AG04450 (cell line): Measurements from ENCODE around the gene RBL1. TPM values are rescaled to one million over a fixed set of nuclear protein-coding genes. Genes with fewer than 3 reads are reported as not detected.

Experiments used
- CTCF ChIA-PET: fragments of 300-600, 350-600 bp; formaldehyde crosslinking; extraction: SDS; loops from one replicate; lab custom pipeline; 2022; ENCODE audit warnings: antibody characterized with exemption, inconsistent platforms; lab: Charles Lee
- POLR2A ChIA-PET: fragments of 350-600 bp; formaldehyde crosslinking; extraction: SDS; loops from one replicate; lab custom pipeline; 2021; ENCODE audit warnings: antibody characterized with exemption, inconsistent platforms; lab: Yijun Ruan, JAX
- DNase-seq: peaks from one replicate; pipeline ENCODE4 v3.0.0-alpha.2; 2011; ENCODE audit warnings: low read depth, low spot score
- H3K27ac ChIP-seq: one replicate; pipeline ENCODE4 v1.5.1; 2012; ENCODE audit warnings: low read depth, low read length, control low read depth
- H3K27me3 ChIP-seq: one replicate; pipeline ENCODE4 v1.6.0; 2012; ENCODE audit warnings: low read length; ENCODE audit not compliant: control insufficient read depth, insufficient read depth
- H3K4me3 ChIP-seq: 2 replicates; pipeline ENCODE4 v1.5.1; 2011; ENCODE audit warnings: mild to moderate bottlenecking, low read depth, low read length, control low read depth
- H3K9me3 ChIP-seq: 2 replicates; pipeline ENCODE4 v1.5.1; 2012; ENCODE audit warnings: low read length; ENCODE audit not compliant: control insufficient read depth, insufficient read depth
- CTCF ChIP-seq: IDR thresholded peaks from 2 replicates; pipeline ENCODE4 v1.5.1; 2011; ENCODE audit warnings: low read depth, low read length, control low read depth, inconsistent platforms
- polyA plus RNA-seq: library from polyadenylated mRNA; depleted of rRNA; stranded (reverse); fragments of >200 nt; gene quantifications from 2 replicates; pipeline ENCODE4 v1.2.3, GENCODE V29; 2011

RBL1 gene
- polyA plus RNA-seq, 1 experiment = 4.2 TPM

GRCh38 chr20:37119356-37120036 is 23.7 kb upstream of the RBL1 start:
- Histone ChIP-seq H3K4me3 (no peak overlapping the region), H3K27me3 (peaks cover 7% of the 10 kb centered on the region), H3K27ac (no peak overlapping the region), H3K9me3 (no peaks in the 10 kb centered on the region)
- no peak for TF ChIP-seq CTCF
- ChIA-PET CTCF (no interaction called here), POLR2A (no interaction called here)
- DNase-seq = no peak

- Histone ChIP-seq H3K4me3 (no peak overlapping the region), H3K27me3 (peaks cover 7% of the 10 kb centered on the region), H3K9me3 (no peaks in the 10 kb centered on the region), H3K27ac (no peak overlapping the region)
- POLR2A ChIA-PET = interaction anchor here (0.6 kb wide), 1 partner anchor 29 kb away, joined by 3 read pairs; no protein-coding TSS in a partner anchor
- no peak for DNase-seq
- TF ChIP-seq CTCF = no peak
- CTCF ChIA-PET = no interaction called here
Measured at GRCh38 chr20:37114012-37114411, 18.2 kb upstream of the RBL1 start.

- Histone ChIP-seq H3K27me3 (peaks cover 7% of the 10 kb centered on the region), H3K4me3 (no peak overlapping the region), H3K27ac (no peak overlapping the region), H3K9me3 (no peaks in the 10 kb centered on the region)
- ChIA-PET POLR2A (no interaction called here), CTCF (no interaction called here)
- DNase-seq = no peak
- no peak for TF ChIP-seq CTCF
Measured at GRCh38 chr20:37111926-37112455, 16.2 kb upstream of the RBL1 start.

- H3K4me3 ChIP-seq = no peak overlapping the region
- TF ChIP-seq CTCF = no peak
- CTCF ChIA-PET = no interaction called here
- POLR2A ChIA-PET = no interaction called here
- H3K27ac ChIP-seq = no peak overlapping the region
- H3K27me3 ChIP-seq = no peaks in the 10 kb centered on the region
- DNase-seq = no peak
- H3K9me3 ChIP-seq = no peaks in the 10 kb centered on the region
Measured at GRCh38 chr20:37108676-37109075, 12.9 kb upstream of the RBL1 start.

GRCh38 chr20:37102571-37102970 is 6.8 kb upstream of the RBL1 start:
- Histone ChIP-seq H3K9me3 (no peaks in the 10 kb centered on the region), H3K27ac (no peak overlapping the region), H3K27me3 (no peaks in the 10 kb centered on the region), H3K4me3 (no peak overlapping the region)
- TF ChIP-seq CTCF = no peak
- CTCF ChIA-PET = no interaction called here
- DNase-seq = no peak
- POLR2A ChIA-PET = no interaction called here
